IMR-90 (cell line): ENCODE data around the gene ARL2. TPM values are rescaled to one million over a fixed set of nuclear protein-coding genes. Genes with fewer than 3 reads are reported as not detected.
A peak's percentile ranks its signal among the peaks of the same experiment; 100 is the strongest.

ENCODE experiments used
- ATAC-seq: fragments of 200-7000 bp; cut with Tn5 transposase; 2 replicates; pipeline ENCODE4 v1.9.1; 2020; ENCODE audit warnings: low read depth, mild to moderate bottlenecking, moderate library complexity
- BruUV-seq: library from RNA; stranded (reverse); fragments of 400-500 nt; replicated peaks from 2 replicates; lab custom pipeline; 2021; lab: Mats Ljungman, UMichigan
- CTCF ChIA-PET: fragments of 300-600 bp; formaldehyde crosslinking; extraction: SDS; loops from one replicate; lab custom pipeline; 2021; ENCODE audit warnings: antibody characterized with exemption; lab: Yijun Ruan, JAX
- POLR2A ChIA-PET: fragments of 300-600 bp; sonication (Branson Sonifier 250); formaldehyde crosslinking; loops from one replicate; lab custom pipeline; 2022; ENCODE audit warnings: antibody characterized with exemption; ENCODE audit not compliant: unreplicated experiment; lab: Charles Lee
- DNase-seq: peaks from one replicate; pipeline ENCODE4 v3.0.0; 2013
- H2AFZ ChIP-seq: replicated peaks from 2 replicates; pipeline ENCODE3; 2013; ENCODE audit warnings: low read length, mild to moderate bottlenecking; ENCODE audit not compliant: poor library complexity
- H2AK5ac ChIP-seq: 2 replicates; pipeline ENCODE4 v1.6.1; 2013; ENCODE audit warnings: low read depth, low read length, inconsistent platforms
- H2AK9ac ChIP-seq: replicated peaks from 2 replicates; pipeline ENCODE3; 2013; ENCODE audit warnings: mild to moderate bottlenecking, low read depth, low read length, moderate library complexity; ENCODE audit not compliant: poor library complexity
- H2BK120ac ChIP-seq: 2 replicates; pipeline ENCODE4 v1.6.1; 2013; ENCODE audit warnings: low read depth, low read length, inconsistent platforms
- H2BK15ac ChIP-seq: 3 replicates; pipeline ENCODE4 v1.6.1; 2013; ENCODE audit warnings: low read depth, low read length, inconsistent platforms
- H2BK20ac ChIP-seq: 2 replicates; pipeline ENCODE4 v1.6.1; 2013; ENCODE audit warnings: low read depth, mild to moderate bottlenecking, inconsistent platforms, low read length, moderate library complexity
- H2BK5ac ChIP-seq: 2 replicates; pipeline ENCODE4 v1.6.1; 2013; ENCODE audit warnings: mild to moderate bottlenecking, low read depth, low read length, inconsistent platforms; ENCODE audit not compliant: poor library complexity, severe bottlenecking
- H3K14ac ChIP-seq: replicated peaks from 2 replicates; pipeline ENCODE4 v1.6.1; 2013; ENCODE audit warnings: low read depth, low read length, inconsistent platforms
- H3K18ac ChIP-seq: 2 replicates; pipeline ENCODE4 v1.6.1; 2013; ENCODE audit warnings: low read depth, low read length, control low read depth
- H3K23ac ChIP-seq: 2 replicates; pipeline ENCODE4 v1.6.1; 2013; ENCODE audit warnings: low read depth, low read length, inconsistent platforms
- H3K27ac ChIP-seq: 2 replicates; pipeline ENCODE4 v1.5.1; 2013; ENCODE audit warnings: mild to moderate bottlenecking, control low read depth, low read length; ENCODE audit not compliant: insufficient read depth
- H3K27me3 ChIP-seq: 2 replicates; pipeline ENCODE4 v1.6.1; 2013; ENCODE audit warnings: low read length; ENCODE audit not compliant: control insufficient read depth, insufficient read depth
- H3K36me3 ChIP-seq: 2 replicates; pipeline ENCODE4 v1.6.1; 2013; ENCODE audit warnings: low read length, mixed read lengths; ENCODE audit not compliant: control insufficient read depth, insufficient read depth
- H3K4ac ChIP-seq: 2 replicates; pipeline ENCODE4 v1.6.1; 2013; ENCODE audit warnings: low read depth, low read length, inconsistent platforms
- H3K4me1 ChIP-seq: 2 replicates; pipeline ENCODE4 v1.6.1; 2013; ENCODE audit warnings: low read length, mixed read lengths; ENCODE audit not compliant: control insufficient read depth, insufficient read depth
- H3K4me2 ChIP-seq: 2 replicates; pipeline ENCODE4 v1.6.1; 2013; ENCODE audit warnings: low read depth, mild to moderate bottlenecking, control low read depth, low read length, moderate library complexity
- H3K4me3 ChIP-seq: 2 replicates; pipeline ENCODE4 v1.5.1; 2013; ENCODE audit warnings: low read depth, mild to moderate bottlenecking, control low read depth, low read length, moderate library complexity; ENCODE audit not compliant: insufficient read depth
- H3K56ac ChIP-seq: 2 replicates; pipeline ENCODE4 v1.6.1; 2013; ENCODE audit warnings: low read length, inconsistent platforms; ENCODE audit not compliant: insufficient read depth; ENCODE audit errors: extremely low read depth
- H3K79me1 ChIP-seq, 2 experiments: 2 replicates each; pipeline ENCODE4 v1.6.1; 2013; ENCODE audit warnings: low read length in 2 of 2, inconsistent platforms in 1 of 2, low read depth in 1 of 2
- H3K9ac ChIP-seq: 2 replicates; pipeline ENCODE4 v1.6.1; 2013; ENCODE audit warnings: low read depth, low read length, control low read depth
- H3K9me1 ChIP-seq: 2 replicates; pipeline ENCODE4 v1.6.1; 2013; ENCODE audit warnings: low read length, inconsistent platforms; ENCODE audit not compliant: insufficient read depth
- H3K9me3 ChIP-seq: 2 replicates; pipeline ENCODE4 v1.6.1; 2013; ENCODE audit warnings: low read length; ENCODE audit not compliant: control insufficient read depth, insufficient read depth
- H4K20me1 ChIP-seq: 2 replicates; pipeline ENCODE4 v1.6.1; 2013; ENCODE audit warnings: low read length, inconsistent platforms; ENCODE audit not compliant: insufficient read depth
- H4K5ac ChIP-seq: 2 replicates; pipeline ENCODE4 v1.6.1; 2013; ENCODE audit warnings: mild to moderate bottlenecking, low read depth, low read length, control low read depth
- H4K8ac ChIP-seq, 2 experiments: 2 replicates each; pipeline ENCODE4 v1.6.1; 2013; ENCODE audit warnings: low read depth in 2 of 2, low read length in 2 of 2, control low read depth in 1 of 2, inconsistent platforms in 1 of 2
- H4K91ac ChIP-seq: 2 replicates; pipeline ENCODE4 v1.6.1; 2013; ENCODE audit warnings: low read depth, low read length, inconsistent platforms; ENCODE audit not compliant: insufficient read depth
- BHLHE40 ChIP-seq: fragments of 150-350 bp; IDR thresholded peaks from 2 replicates; pipeline ENCODE4 v1.6.1; 2016; ENCODE audit warnings: mild to moderate bottlenecking, low read depth, low read length
- CEBPB ChIP-seq: IDR thresholded peaks from 2 replicates; pipeline ENCODE4 v1.6.1; 2012; ENCODE audit warnings: low read depth, low read length, improper control_type of control experiment
- MAZ ChIP-seq: IDR thresholded peaks from 2 replicates; pipeline ENCODE4 v1.6.1; 2012; ENCODE audit warnings: low read depth, mild to moderate bottlenecking, low read length, improper control_type of control experiment, moderate library complexity, borderline replicate concordance
- POLR2A ChIP-seq: IDR thresholded peaks from 2 replicates; pipeline ENCODE4 v1.6.1; 2012; ENCODE audit warnings: mild to moderate bottlenecking, low read depth, low read length
- USF2 ChIP-seq: fragments of 150-350 bp; IDR thresholded peaks from 2 replicates; pipeline ENCODE4 v1.6.1; 2017; ENCODE audit warnings: mild to moderate bottlenecking, antibody characterized with exemption, low read length, low read depth
- WGBS, 2 experiments: methylation state at CpG; one replicate each; pipeline versions ENCODE4 v1.1.5 to v1.1.7; 2013; ENCODE audit warnings: missing lambda C conversion rate in 2 of 2; ENCODE audit not compliant: insufficient read length in 1 of 2; ENCODE audit errors: extremely low coverage in 2 of 2; 5-methylcytosine and 5-hydroxymethylcytosine counted together
- dilution Hi-C: fragments of 300-500 bp; cut with HindIII; formaldehyde crosslinking; loops from one replicate; pipeline ENCODE4 v1.14.3; 2018; ENCODE audit warnings: low sequenced_read_pairs; ENCODE audit not compliant: unreplicated experiment
- in situ Hi-C: fragments of 300-500 bp; cut with MboI; formaldehyde crosslinking; loops from 3 replicates; pipeline ENCODE4 v1.14.3; 2019; ENCODE audit warnings: low sequenced_read_pairs, inconsistent platforms, mixed read lengths
- intact Hi-C: fragments of 100-400 bp; cut with micrococcal nuclease; formaldehyde crosslinking; loops from 2 replicates; pipeline ENCODE4 v1.10.0; 2022
- polyA plus RNA-seq, 3 experiments: library from polyadenylated mRNA; depleted of rRNA; stranded (reverse); fragments of >200 nt; gene quantifications; 2 replicates each; pipeline ENCODE4 v1.2.3, GENCODE V29; 2012; ENCODE audit warnings: low replicate concordance in 1 of 3
- total RNA-seq: library from RNA; depleted of rRNA; stranded (reverse); fragments of >200 nt; gene quantifications from 2 replicates; pipeline ENCODE4 v1.2.3, GENCODE V29; 2012

The ARL2 gene
- total and polyA plus RNA-seq, 2 of the 4 experiments (the other 2 are of a cell fraction): 48.9 to 152 TPM

GRCh38 chr11:65040847-65041622, 27.1 kb downstream of the ARL2 start, which contains the start of gene SAC3D1:
Gene SAC3D1 (plus strand): TSS chr11:65041210. CDS start chr11:65041293, 83 bp downstream.
- H3K4me2 ChIP-seq: peak within 1 kb of the TSS; percentile 70
- dilution Hi-C loops (no loop called here), in situ Hi-C loops (no loop called here), intact Hi-C loops (loop anchor here (1.0 to 2.0 kb wide), 2 partner anchors 14 to 44 kb away; partner anchors contain the start of genes CDCA5, SNX15 and ZFPL1)
- H3K18ac ChIP-seq: 0 out of 2 replicates have a peak within 1 kb of the TSS, but pooled peaks have one; percentile 33
- peak within 1 kb of the TSS; percentile 92 for H3K23ac ChIP-seq
- H3K27ac ChIP-seq: peak within 1 kb of the TSS; percentile 89
- peak within 1 kb of the TSS; percentile 76 for H4K5ac ChIP-seq
- peaks cover 10% of the 10 kb centered on the region; the same call in 1 of the 2 replicates for H3K9me1 ChIP-seq
- peaks cover 17 to 37% of the 10 kb centered on the region in 2 experiments for H3K79me1 ChIP-seq
- ChIA-PET POLR2A (interaction anchor here (0.6 kb wide), 1 partner anchor 13 kb away, joined by 3 read pairs; no protein-coding TSS in a partner anchor), CTCF (interaction anchor here (1.0 to 1.4 kb wide), 2 partner anchors 18 to 72 kb away, joined by 3 read pairs; partner anchors contain the start of gene NAALADL1)
- H2AK9ac ChIP-seq: peak within 1 kb of the TSS; percentile 83
- TF ChIP-seq POLR2A (no peak), CEBPB (no peak), MAZ (no peak), USF2 (peak; percentile 3; the same call in 1 of the 2 replicates), BHLHE40 (no peak)
- no peak within 1 kb of the TSS for H2BK20ac ChIP-seq
- H4K8ac ChIP-seq: peak within 1 kb of the TSS; percentile 8 to 90
- H4K20me1 ChIP-seq: peaks cover 5% of the 10 kb centered on the region; the same call in 1 of the 2 replicates
- no TSS peak for BruUV-seq
- peak within 1 kb of the TSS; percentile 61 for H2AK5ac ChIP-seq
- peak within 1 kb of the TSS; percentile 22; the same call in 1 of the 2 replicates for H4K91ac ChIP-seq
- peak within 1 kb of the TSS; percentile 94 for H3K4me3 ChIP-seq
- H3K14ac ChIP-seq: peak within 1 kb of the TSS; percentile 67
- H2BK15ac ChIP-seq: no peak within 1 kb of the TSS
- WGBS, 2 experiments: 0% methylated on average over 50 of the region's 91 CpGs; no CpG with 5 or more reads in 1 of the 2 experiments
- H3K9me3 ChIP-seq: no peaks in the 10 kb centered on the region
- H2AFZ ChIP-seq: peak within 1 kb of the TSS; percentile 98
- DNase-seq (peak; percentile 93), ATAC-seq (peak; percentile 96)
- no peak within 1 kb of the TSS for H3K56ac ChIP-seq
- H2BK120ac ChIP-seq: peak within 1 kb of the TSS; percentile 72
- H3K9ac ChIP-seq: peak within 1 kb of the TSS; percentile 70
- H3K4me1 ChIP-seq: no peaks in the 10 kb centered on the region
- peak within 1 kb of the TSS; percentile 91 for H2BK5ac ChIP-seq
- H3K36me3 ChIP-seq: peaks cover 18% of the 10 kb centered on the region
- peak within 1 kb of the TSS; percentile 80 for H3K4ac ChIP-seq
- H3K27me3 ChIP-seq: no peaks in the 10 kb centered on the region
